Measurements from ENCODE around the gene INPP4B.

Gene INPP4B

GRCh38 chr4:142727149-142727548 lies 119.0 kb downstream of the INPP4B start:
- TF ChIP-seq POLR2A (IDR thresholded peaks at IDR 0.05; ENCODE audit: extremely low read depth, insufficient read length) = no peak
- TF ChIP-seq CTCF (IDR thresholded peaks at IDR 0.05; ENCODE audit: low read depth, low read length) = no peak
- TF ChIP-seq MAX (IDR thresholded peaks at IDR 0.05; ENCODE audit: low read depth, low read length) = no peak
- no peak for TF ChIP-seq MYC (IDR thresholded peaks at IDR 0.05; ENCODE audit: low read depth, low read length)
- no peak for DNase-seq (ENCODE audit: low read depth)
- no peak overlapping the region for H3K4me3 ChIP-seq (ENCODE audit: low read depth, low read length)

- TF ChIP-seq POLR2A (IDR thresholded peaks at IDR 0.05; ENCODE audit: extremely low read depth, insufficient read length) = no peak
- TF ChIP-seq MAX (IDR thresholded peaks at IDR 0.05; ENCODE audit: low read depth, low read length) = no peak
- no peak for TF ChIP-seq MYC (IDR thresholded peaks at IDR 0.05; ENCODE audit: low read depth, low read length)
- no peak for TF ChIP-seq CTCF (IDR thresholded peaks at IDR 0.05; ENCODE audit: low read depth, low read length)
- no peak for DNase-seq (ENCODE audit: low read depth)
- H3K4me3 ChIP-seq (ENCODE audit: low read depth, low read length) = no peak overlapping the region
These were observed 120.2 kb downstream of the INPP4B start for GRCh38 chr4:142725886-142726285.

- H3K4me3 ChIP-seq (ENCODE audit: low read depth, low read length) = no peak overlapping the region
- TF ChIP-seq CTCF (IDR thresholded peaks at IDR 0.05; ENCODE audit: low read depth, low read length) (no peak), MAX (IDR thresholded peaks at IDR 0.05; ENCODE audit: low read depth, low read length) (no peak), MYC (IDR thresholded peaks at IDR 0.05; ENCODE audit: low read depth, low read length) (no peak), POLR2A (IDR thresholded peaks at IDR 0.05; ENCODE audit: extremely low read depth, insufficient read length) (no peak)
- DNase-seq (ENCODE audit: low read depth) = no peak
These were observed 124.9 kb downstream of the INPP4B start for GRCh38 chr4:142721187-142721586.

- H3K4me3 ChIP-seq (ENCODE audit: low read depth, low read length) = no peak overlapping the region
- DNase-seq (ENCODE audit: low read depth) = peak; percentile 9
- no peak for TF ChIP-seq POLR2A (IDR thresholded peaks at IDR 0.05; ENCODE audit: extremely low read depth, insufficient read length)
- TF ChIP-seq MYC (IDR thresholded peaks at IDR 0.05; ENCODE audit: low read depth, low read length) = no peak
- no peak for TF ChIP-seq MAX (IDR thresholded peaks at IDR 0.05; ENCODE audit: low read depth, low read length)
- TF ChIP-seq CTCF (IDR thresholded peaks at IDR 0.05; ENCODE audit: low read depth, low read length) = no peak
These were observed 126.1 kb downstream of the INPP4B start for GRCh38 chr4:142719854-142720541.

- DNase-seq (ENCODE audit: low read depth) = no peak
- TF ChIP-seq CTCF (IDR thresholded peaks at IDR 0.05; ENCODE audit: low read depth, low read length) (no peak), MAX (IDR thresholded peaks at IDR 0.05; ENCODE audit: low read depth, low read length) (no peak), MYC (IDR thresholded peaks at IDR 0.05; ENCODE audit: low read depth, low read length) (no peak), POLR2A (IDR thresholded peaks at IDR 0.05; ENCODE audit: extremely low read depth, insufficient read length) (no peak)
These were observed 127.1 kb downstream of the INPP4B start for GRCh38 chr4:142718981-142719380.

More at GRCh38 chr4:142718981-142719380, 127.1 kb downstream of the INPP4B start:
- H3K4me3 ChIP-seq (ENCODE audit: low read depth, low read length) = no peak overlapping the region

Measured in NB4 (cell line).